ENCODE measurements around the gene NDRG4.
"Not testable (repeated sequence)": the region's sequence is repeated elsewhere in the genome, so short reads cannot be mapped to it uniquely, and the experiment has no call there.

NDRG4 gene

DNA sequence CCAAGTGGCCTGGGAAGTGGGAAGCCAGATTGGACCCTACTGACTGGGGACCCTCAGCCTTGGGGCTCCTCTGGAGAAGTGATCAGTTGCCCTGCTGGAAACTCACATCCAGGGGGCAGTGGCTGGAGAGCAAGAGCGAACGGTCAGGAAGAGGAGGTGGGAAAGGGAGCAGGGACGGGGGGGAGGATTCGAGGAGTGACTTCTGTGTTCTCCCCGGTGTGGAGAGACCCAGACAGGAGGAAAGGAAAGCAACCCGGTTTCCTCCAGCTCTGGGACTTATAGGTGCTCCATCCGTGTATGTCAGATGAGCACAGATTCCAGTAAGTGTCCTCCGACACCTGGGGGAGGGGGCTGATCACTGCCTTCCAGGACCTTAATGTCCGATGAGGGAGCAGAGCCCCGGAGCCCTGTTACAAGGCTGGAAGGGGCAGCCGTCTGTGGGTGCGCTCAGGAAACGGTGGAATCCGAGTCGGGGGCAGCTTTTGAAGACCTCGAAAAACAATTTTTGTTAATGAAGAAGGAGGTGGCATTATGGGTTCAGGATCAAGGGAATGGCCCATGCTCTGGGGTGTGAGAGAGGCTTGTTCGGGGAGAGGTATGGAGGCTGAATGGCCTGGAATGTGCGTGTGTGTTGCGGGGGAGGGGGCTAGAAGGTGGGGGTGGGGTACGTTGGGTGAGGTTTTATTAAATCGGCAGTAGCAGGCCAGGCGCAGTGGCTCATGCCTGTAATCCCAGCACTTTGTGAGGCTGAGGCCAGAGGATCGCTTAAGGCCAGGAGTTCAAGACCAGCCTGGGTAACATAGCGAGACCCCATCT is 34.8 kb upstream of the NDRG4 start:
- in situ Hi-C loops (cut with HindIII; ENCODE audit: low sequenced_read_pairs), result no loop called here

DNA sequence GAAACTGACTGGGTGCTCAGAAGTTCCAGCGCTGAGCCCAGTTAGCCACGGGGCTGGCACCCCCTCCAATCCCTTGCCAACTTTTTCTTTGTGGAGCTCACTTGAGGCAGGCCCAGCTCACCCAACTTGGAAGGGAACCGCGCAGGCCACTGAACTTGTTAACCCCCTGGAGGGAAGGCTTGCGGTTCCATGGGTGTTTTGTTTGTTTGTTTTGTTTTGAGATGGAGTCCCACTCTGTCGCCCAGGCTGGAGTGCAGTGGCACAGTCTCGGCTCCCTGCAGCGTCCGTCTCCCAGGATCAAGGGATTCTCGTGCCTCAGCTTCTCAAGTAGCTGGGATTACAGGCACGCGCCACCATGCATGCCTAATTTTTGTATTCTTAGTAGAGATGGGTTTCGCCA is 34.1 kb upstream of the NDRG4 start:
- in situ Hi-C loops (cut with HindIII; ENCODE audit: low sequenced_read_pairs), result no loop called here

DNA sequence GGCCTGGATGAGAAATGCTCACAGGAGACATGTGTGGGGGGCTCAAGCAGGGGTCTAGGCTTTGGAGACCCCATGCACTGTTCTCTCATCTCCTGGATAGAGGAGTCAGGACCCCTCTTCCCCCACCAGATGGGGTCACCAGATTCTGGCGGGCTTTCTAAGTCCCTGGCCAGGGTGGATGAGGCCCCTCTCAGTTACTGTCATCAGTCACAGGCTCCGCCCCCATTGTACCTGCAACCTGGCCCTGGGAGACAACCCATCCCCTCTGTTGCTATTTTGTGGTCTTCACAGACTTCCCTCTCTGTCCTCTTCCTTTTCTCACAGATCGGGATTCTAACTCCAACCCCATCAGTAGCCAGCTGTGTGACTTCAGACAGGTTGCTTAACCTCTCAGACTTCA is 33.5 kb upstream of the NDRG4 start:
- in situ Hi-C loops (cut with HindIII; ENCODE audit: low sequenced_read_pairs), result no loop called here

DNA sequence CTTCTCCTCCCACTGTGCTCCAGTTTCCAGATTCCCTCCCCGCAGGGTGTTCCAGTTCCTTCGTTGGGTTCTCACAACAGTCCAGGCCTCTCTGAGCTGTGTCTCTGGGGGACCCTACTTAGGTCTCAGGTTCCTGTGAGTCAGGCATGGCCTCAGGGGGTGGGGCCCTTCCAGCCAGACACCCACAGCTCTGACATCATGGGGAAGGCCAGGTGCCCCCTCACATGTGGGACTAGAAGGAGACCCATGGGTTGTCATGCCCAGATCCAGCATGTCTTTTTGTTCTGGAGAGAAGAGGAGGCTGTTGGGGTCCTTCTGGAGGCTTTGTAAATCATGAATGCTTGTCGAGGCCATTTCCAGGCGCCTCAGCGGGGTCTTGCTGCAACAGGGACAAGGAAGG is 32.0 kb upstream of the NDRG4 start:
- in situ Hi-C loops (cut with HindIII; ENCODE audit: low sequenced_read_pairs), result no loop called here

DNA sequence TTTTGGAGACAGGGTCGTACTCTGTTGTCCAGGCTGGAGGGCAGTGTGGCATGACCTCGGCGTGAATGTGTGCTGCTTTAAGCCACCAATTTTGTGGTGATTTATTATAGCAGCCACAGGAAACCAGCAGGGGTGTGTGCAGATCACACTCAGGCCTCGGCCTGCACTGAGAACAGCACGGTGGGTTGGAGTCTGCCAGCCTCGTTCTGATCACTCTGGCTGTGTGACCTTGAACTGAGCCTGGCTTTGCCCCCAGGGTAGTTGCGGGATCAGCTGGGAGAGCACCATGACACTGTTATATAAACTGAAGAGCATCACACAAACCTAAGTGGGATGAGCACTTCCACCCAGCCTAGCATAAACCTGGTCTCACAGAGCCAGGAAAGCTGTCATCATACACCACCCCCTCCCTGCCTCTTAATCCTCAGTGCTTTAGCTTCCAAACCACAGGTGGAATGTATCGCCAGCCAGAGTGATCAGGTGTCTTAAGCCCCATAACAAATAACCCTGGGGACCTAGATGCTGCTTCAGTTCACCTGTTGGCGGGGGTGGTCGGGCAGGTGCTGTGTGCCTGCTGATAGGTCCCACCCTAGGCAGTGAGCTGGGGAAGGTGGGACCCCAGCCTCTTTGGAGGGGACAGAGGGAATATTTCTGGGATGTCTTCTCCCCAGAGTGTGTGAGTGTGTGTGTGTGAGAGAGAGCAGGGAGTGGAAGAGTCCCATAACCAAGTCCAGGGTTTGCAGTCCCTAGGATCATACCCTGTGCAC is 28.6 kb upstream of the NDRG4 start:
- in situ Hi-C loops (cut with HindIII; ENCODE audit: low sequenced_read_pairs), result no loop called here

DNA sequence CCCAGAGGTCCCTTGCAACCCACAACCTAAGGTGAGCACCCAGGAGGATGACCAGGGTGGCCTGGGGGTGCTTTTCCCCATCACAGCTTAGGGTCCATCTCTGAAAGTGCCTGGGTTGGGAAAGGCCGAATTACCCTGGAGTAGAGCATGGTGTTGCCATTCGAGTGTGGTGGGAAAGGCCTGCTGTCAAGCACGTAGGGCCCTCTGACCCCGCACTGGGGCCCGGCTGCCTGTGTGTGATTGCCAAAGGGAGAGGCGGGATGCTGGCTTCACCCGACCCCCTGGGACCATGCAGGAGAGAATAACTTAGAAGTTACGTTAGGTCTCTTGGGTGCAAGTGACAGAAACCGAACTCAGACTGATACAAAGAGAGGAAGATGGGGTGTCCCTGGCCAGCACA is 27.7 kb upstream of the NDRG4 start:
- in situ Hi-C loops (cut with HindIII; ENCODE audit: low sequenced_read_pairs), result no loop called here

DNA sequence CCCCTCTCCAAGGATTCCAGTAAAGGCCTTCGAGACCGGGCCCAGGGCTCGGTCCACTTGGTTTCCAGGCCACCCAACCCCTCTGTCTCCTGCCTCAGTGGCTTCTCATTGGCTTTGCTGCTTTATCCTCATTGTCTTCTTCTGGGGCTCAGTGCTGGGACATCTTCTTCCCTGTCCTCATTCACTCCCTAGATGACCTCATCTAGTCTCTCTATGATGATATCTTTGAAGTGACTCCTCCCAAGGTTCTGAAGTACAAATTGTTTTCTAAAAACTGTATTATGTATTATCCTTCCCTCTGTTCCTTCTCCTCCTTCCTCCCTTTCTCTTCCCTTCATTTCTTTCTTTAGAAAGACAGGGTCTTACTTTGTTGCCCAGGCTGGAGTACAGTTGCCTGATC is 27.1 kb upstream of the NDRG4 start:
- in situ Hi-C loops (cut with HindIII; ENCODE audit: low sequenced_read_pairs), result no loop called here

DNA sequence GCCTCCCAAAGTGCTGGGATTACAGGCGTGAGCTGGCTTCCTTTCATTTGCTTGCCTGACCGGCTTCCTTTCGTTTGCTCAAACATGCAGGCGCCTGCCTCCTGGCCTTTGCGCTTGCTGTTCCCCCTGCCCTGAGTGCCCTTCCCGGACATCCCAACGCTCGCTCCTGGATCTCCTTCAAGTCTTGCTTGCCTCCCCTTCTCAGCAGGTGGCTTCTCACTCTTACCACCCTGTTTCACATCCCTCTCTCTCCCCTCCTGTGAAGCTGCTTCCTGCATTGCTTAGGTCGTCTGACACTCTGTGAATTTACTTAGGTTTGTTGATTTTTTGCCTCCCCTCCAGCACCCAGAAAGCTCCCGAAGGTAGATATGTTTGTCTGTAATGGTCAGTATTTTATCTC is 25.6 kb upstream of the NDRG4 start:
- in situ Hi-C loops (cut with HindIII; ENCODE audit: low sequenced_read_pairs), result no loop called here

DNA sequence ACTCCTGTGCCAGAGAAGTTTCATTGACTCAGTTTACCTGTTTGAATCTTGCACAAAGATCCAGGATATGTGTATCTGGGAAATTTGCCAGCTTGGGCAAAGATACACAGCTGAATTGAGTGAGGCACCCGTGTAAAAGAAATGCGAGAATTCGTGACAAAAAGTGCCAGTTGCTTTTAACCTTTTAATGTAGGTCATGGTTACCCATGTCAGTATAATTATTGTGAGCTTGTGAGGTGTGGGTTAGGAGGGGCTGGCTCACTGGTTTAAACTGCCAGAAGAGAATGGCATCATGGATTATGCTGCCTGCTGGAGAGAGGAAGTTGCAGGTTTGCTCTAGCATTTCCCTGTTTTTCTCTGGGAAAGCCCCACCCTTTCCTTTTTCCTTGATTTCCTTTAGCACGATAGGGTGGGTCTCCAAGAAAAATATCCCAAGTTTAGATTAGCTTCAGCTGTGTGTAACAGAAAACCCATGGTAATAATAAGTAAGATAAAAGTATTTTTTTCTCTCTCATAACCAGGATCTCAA is 24.8 kb upstream of the NDRG4 start:
- in situ Hi-C loops (cut with HindIII; ENCODE audit: low sequenced_read_pairs), result no loop called here

DNA sequence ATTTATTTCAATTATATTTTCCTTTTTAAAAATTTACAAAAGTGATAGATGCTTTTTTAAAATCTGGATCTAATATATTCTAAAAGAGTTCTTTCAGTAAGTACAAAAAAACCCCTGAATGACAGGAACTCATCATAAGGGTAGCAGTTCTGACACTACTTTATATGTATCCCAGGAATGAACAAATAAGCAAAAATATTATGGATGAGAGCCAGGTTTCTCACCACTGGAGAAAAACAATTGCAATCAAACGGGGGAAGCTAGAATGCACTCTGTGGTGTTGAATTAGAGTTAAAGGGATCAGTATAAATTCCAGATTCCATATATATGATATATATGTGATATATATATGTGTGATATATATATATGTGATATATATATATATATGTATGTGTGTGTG is 23.2 kb upstream of the NDRG4 start:
- in situ Hi-C loops (cut with HindIII; ENCODE audit: low sequenced_read_pairs), result no loop called here

DNA sequence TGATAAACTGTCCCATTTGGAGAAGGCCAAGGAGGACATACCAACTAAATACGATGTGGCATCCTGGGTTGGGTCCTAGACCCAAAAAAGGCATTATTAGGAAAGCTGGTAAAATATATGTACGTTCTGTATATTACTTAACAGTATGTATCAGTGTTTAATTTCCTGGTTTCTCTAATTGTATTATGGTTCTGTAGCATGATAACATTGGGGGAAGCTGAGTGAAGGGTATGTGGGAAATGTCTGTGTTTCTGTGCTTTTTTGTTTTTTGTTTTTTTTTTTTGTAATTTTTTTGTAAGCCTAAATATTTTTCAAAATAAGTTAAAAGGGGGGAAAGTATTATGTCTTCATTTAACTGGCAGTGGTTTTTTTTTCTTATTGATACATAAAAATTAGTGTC is 21.5 kb upstream of the NDRG4 start:
- in situ Hi-C loops (cut with HindIII; ENCODE audit: low sequenced_read_pairs), result no loop called here

DNA sequence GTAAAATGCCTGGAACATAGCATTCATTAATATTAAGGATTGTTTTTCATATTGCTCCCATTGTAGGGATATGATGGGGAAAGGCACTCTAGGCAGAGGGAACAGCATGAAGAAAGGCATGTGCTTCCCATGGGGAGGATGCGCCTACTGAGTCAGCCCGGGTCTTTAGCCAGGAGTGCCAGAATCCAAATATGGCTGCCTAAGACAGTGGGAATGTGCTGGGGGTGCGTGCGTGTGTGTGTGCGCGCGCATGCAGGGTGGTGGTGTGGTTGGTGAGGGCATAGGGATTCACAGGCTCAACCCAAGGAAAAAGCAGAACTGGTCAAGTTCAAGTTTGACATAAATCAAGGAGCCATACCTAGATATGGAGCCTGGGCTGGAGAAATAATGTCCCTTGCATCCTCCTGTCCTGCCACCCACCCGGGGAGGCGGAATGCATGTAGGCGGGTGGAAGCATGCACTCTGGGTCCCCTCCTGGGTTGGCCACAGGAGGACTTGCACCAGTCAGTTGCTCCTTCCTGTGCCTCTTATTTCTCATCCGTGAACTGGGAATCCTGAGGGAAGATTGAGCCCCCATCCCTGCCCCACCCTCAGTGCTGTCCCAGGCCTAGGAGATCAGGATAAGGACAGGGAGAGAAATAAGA is 18.6 kb upstream of the NDRG4 start:
- in situ Hi-C loops (cut with HindIII; ENCODE audit: low sequenced_read_pairs), result no loop called here

DNA sequence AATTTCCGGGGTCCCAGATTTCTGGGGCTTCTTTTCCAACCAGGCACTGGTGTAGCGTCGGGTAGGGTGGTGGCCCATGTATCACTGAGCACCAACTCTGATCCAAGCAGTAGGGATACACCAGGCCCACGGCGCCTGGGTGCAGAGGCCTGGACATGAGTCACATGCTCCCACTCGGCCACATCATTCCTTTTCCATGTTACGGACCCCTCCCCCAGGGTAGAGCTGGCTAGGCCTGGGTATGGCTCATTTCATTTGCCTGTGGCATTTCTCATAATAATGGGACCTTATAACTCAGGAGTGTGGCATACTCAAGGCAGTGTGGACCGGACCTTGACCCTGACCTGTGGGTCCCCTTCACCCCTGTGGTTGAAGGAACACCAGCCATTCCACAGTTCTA is 18.0 kb upstream of the NDRG4 start:
- in situ Hi-C loops (cut with HindIII; ENCODE audit: low sequenced_read_pairs), result no loop called here

DNA sequence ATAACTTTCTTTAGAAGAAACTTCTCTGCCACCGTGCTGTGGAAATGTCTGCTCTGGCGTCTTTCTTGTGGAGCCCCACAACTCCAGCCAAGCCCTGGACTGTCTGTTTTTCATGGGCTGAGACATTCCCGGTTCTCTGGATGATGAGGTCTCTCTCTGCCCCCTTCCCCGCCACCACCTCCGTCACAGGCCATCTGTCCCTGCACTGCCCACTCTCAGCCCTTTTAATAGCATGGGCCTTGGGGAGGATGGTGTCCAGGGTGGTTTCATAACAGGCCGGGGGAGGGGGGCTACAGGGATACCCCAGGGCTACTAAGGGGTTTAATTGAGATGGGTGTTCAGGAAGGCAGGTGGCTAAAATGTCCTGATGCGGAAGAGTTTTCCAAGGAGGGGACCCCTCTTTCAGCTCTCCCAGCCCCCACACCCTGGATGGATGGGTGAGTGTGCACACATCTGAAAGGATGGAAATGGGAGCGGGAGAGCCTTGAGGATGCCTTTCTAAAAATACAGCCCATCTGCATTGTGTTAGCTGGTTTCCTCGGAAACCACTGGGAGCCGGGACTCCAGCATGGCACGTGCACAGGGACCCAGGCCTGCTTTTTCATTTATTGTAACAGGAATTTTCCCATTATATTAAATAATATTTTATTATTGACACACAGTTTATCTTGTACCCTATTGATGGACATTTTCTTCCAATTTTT is 14.6 kb upstream of the NDRG4 start:
- in situ Hi-C loops (cut with HindIII; ENCODE audit: low sequenced_read_pairs), result no loop called here

DNA sequence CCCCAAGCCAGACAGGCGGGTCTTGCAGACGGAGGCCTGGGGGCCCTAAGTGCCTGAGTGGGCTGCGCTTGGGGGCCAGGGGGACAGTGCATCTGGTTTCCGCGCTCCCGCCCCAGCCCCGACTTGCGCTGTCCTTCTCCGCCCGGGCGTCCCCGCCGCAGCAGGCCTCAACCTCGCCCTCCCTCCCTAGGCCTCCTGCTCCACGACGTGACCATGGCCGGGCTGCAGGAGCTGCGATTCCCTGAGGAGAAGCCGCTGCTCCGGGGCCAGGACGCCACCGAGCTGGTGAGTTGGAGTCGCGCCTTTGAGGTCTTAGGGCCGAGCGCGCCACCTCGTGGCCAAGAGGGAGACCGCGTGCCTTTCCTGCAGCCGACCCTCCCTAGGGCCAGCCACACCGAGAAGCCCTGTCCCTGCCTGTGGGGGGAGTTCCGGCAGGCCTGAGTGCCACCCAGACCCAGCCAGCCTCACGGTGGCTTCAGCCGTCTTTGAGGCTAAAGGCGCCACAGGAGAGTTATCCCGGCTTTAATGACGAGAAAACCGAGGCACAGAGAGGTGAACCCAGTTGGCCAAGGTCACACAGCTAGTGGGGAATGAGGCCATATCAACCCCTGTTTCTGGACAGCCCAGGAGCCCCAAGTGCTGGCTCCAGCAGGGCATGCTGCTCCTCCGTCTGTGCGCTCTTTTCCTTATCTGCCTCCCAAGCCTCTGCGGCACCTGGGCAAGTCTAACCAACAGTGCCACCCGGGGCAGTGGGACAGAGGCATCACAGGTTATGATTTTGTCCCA is 12.2 kb upstream of the NDRG4 start:
- in situ Hi-C loops (cut with HindIII; ENCODE audit: low sequenced_read_pairs), result no loop called here

DNA sequence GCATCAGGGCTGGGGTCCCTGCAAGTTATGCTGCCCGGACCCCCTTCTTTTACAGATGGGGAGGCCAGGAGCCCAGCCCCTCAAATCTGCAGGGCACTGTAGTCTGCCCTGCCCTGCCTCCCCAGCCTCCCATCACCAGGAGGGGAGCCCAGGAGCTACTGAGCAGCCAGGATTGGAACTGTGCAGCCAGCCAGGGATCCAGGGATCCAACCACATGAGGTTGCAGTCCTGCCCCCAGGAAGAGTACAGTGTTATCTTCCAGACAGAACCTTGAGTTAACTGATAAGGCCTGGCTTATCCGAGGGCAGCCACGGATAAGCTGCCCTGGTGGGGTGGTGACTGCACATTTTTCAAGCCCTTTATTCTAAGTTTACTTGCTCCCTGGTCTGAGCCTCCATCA is 11.4 kb upstream of the NDRG4 start:
- in situ Hi-C loops (cut with HindIII; ENCODE audit: low sequenced_read_pairs), result no loop called here

DNA sequence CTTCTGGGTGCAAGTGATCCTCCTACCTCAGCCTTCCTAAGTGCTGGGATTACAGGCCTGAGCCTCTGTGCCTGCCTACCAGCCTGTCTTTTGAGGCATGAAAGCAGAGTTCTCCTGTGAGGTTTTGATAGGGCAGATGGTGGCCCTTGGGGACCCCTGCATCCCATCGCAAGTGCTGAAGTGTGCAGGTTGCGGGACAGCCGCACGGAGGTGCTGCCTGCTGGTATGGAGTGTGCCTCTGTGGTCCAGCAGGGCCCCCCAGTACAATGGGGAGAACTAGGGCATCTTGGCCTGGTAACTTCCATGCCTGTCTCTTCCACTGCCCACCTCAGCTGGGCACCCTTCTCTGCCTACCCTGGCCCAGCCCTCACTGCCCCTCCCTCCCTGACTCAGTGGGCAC is 9.9 kb upstream of the NDRG4 start:
- in situ Hi-C loops (cut with HindIII; ENCODE audit: low sequenced_read_pairs), result no loop called here

DNA sequence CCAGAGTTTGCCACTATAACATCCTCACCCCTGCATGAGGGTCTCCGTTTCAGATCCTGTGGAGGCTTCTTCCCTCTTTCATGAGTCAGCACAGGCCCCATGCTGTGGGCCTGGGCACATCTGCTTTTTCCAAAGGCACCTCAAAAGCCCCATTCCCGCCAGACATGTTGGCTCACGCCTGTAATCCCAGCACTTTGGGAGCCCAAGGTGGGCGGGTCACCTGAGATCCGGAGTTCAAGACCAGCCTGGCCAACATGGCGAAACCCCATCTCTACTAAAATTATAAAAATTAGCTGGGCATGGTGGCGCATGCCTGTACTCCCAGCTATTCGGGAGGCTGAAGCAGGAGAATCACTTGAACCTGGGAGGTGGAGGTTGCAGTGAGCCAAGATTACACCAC is 9.4 kb upstream of the NDRG4 start:
- in situ Hi-C loops (cut with HindIII; ENCODE audit: low sequenced_read_pairs), result not testable (repeated sequence)

DNA sequence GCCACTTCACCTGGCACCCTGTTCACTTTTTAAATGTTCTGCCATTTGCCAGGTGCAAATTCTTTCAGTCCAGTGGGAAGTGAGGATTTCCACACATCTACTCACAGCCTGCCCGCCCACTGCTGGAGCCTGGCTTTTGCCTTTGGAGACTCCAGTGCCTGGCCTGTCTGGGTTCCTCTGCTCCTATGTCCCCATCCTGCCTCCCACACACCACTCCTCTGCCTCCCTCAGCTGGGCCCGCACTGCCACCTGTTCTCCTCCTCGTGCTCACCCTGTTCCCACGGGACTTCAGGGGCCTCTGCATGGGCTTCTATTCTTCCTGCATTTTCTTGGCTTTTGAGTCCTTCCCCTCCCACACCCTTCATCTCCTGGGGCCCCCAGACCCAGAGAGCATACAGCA is 7.9 kb upstream of the NDRG4 start:
- in situ Hi-C loops (cut with HindIII; ENCODE audit: low sequenced_read_pairs), result no loop called here

DNA sequence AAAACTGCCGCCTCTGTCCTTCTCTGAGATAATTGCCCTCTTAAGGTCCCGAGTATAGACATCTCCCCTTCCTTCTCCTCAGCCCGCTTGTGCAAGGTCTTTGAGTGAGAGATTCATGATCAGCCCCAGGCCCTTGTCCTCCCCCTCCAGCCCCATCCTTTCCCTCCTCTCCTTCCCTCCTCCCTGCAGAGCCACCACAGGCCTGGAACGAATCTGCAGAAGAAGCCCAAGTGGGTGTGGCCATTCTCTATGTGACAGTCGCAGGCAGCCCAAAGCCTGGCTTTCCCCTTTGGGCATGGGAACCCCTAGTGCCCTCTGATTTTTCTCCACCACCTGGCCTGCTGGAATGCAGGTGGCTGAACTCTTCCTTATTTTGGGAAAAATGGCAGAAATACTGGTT is 7.2 kb upstream of the NDRG4 start:
- in situ Hi-C loops (cut with HindIII; ENCODE audit: low sequenced_read_pairs), result no loop called here
